ENCODE measurements around the gene PAPOLB.
"Not testable (repeated sequence)": the region's sequence is repeated elsewhere in the genome, so short reads cannot be mapped to it uniquely, and the experiment has no call there.

PAPOLB gene

DNA sequence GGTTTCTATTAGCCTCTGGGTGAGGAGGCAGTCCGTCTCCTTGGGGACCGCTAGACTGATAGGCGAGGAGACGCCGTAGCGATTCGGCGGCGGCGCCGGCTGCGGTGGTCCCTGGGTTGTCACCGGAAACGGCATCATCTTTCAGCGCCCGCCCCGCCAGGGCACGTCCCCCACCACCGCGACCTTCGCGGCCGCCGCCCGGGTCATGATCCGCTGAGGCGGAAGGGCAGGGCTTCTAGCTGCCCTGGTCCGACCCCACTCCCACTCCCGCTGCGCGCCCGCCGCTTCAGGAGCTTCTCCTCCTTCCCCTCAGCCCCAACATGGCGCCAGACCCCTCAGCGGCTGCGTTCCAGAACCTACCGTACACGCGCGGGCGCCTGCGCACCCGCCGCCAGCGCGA, at the start of gene PAPOLB:
PAPOLB (minus strand) TSS at position 358 of the 400 bp plus-strand sequence; CDS start at position 138, 220 bp downstream.
- peak within 1 kb of the TSS; percentile 78 for H3K9ac ChIP-seq (ENCODE audit: low read length)
- H3K9me3 ChIP-seq (ENCODE audit: control insufficient read depth, insufficient read depth, low read depth, low read length), result peaks cover 20% of the 10 kb centered on the region
- no peaks in the 10 kb centered on the region for H3K36me3 ChIP-seq (ENCODE audit: control insufficient read depth, insufficient read depth, low read length)
- H3K4me3 ChIP-seq (ENCODE audit: low read depth, low read length), result peak within 1 kb of the TSS; percentile 68
- 0 out of 2 replicates have a peak, but pooled peaks cover 2% of the 10 kb centered on the region for H3K4me1 ChIP-seq (ENCODE audit: control insufficient read depth, insufficient read depth, low read length)
- peaks cover 29% of the 10 kb centered on the region for H3K27me3 ChIP-seq (ENCODE audit: control insufficient read depth, insufficient read depth, low read length)
- H3K27ac ChIP-seq (ENCODE audit: low read depth, low read length), result peak within 1 kb of the TSS; percentile 76; the same call in 1 of the 2 replicates

DNA sequence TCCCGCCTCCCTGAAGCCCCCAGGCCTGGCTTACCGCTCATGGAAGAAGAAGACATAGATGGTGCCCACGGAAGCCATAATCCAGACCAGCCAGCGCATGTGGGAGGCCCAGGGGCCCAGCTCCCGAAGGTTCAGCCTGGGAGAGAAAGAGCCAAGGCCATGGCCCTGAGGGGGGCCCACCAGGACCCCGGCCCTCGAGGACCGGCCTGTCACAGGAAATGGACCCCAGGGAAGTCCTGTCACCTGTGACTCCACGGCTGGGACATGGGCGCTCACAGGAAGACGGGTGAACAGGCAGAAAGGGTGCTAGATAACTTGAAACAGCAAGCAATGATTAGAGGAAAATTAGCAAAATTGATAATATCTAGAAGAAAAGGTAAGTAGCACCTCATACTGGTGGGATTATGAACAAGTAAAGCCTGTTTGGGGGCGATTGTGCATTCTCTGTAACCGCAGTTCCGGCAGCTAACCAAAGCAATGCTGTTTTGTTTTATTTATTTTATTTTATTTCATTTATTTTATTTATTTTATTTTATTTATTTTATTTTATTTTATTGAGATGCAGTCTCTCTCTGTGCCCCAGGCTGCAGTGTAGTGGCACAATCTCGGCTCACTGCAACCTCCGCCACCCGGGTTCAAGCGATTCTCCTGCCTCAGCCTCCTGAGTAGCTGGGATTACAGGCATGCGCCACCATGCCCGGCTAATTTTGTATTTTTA, 49.4 kb upstream of the PAPOLB start:
- peaks cover under 1% of the 10 kb centered on the region; the same call in 1 of the 2 replicates for H3K27me3 ChIP-seq (ENCODE audit: control insufficient read depth, insufficient read depth, low read length)
- no peaks in the 10 kb centered on the region for H3K4me1 ChIP-seq (ENCODE audit: control insufficient read depth, insufficient read depth, low read length)
- no peaks in the 10 kb centered on the region for H3K36me3 ChIP-seq (ENCODE audit: control insufficient read depth, insufficient read depth, low read length)
- H3K4me3 ChIP-seq (ENCODE audit: low read depth, low read length), result no peak overlapping the region
- no peak overlapping the region for H3K9ac ChIP-seq (ENCODE audit: low read length)
- peaks cover 6% of the 10 kb centered on the region for H3K9me3 ChIP-seq (ENCODE audit: control insufficient read depth, insufficient read depth, low read depth, low read length)
- no peak overlapping the region for H3K27ac ChIP-seq (ENCODE audit: low read depth, low read length)

DNA sequence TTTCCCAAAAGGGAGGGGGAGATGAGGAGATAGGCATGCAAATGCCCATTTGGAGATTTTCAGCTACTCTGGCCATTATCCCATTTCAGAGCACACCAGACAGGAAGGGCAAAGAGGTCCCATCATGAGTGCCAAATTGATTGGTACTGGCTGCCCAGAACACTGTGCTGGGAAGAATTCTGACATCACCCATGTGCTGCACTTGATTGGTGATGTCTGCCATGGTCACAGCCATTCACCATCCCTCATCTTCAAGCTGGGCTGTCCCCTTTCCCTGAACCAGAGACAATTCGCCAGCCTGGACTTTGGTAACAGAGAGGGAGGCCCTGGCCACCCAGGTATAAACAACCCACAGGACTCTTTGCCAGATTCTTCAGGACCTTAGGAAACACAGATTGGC, 44.9 kb upstream of the PAPOLB start:
- no peaks in the 10 kb centered on the region for H3K4me1 ChIP-seq (ENCODE audit: control insufficient read depth, insufficient read depth, low read length)
- H3K9me3 ChIP-seq (ENCODE audit: control insufficient read depth, insufficient read depth, low read depth, low read length), result peaks cover 6% of the 10 kb centered on the region
- no peak overlapping the region for H3K4me3 ChIP-seq (ENCODE audit: low read depth, low read length)
- no peaks in the 10 kb centered on the region for H3K36me3 ChIP-seq (ENCODE audit: control insufficient read depth, insufficient read depth, low read length)
- no peak overlapping the region for H3K9ac ChIP-seq (ENCODE audit: low read length)
- no peak overlapping the region for H3K27ac ChIP-seq (ENCODE audit: low read depth, low read length)
- peaks cover 18% of the 10 kb centered on the region; the same call in 1 of the 2 replicates for H3K27me3 ChIP-seq (ENCODE audit: control insufficient read depth, insufficient read depth, low read length)

DNA sequence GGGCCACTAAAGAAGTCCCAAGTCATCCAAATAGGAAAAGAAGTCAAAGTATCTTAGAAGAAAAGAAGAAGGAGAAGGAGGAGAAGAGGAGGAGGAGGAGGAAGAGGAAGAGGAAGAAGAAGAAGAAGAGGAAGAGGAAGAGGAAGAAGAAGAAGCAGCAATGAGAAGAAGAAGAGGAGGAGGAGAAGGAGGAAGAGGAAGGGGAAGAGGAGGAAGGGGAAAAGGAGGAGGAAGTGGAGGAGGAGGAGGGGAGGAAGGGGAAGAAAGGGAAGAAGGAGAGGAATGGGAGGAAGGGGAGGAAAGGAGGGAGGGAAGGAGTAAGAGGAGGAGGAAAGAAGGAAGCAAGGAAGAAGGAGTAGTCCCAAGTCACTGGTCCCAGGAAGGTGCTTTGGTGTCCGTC, 43.3 kb upstream of the PAPOLB start:
- Histone ChIP-seq H3K9ac (ENCODE audit: low read length) (no peak overlapping the region), H3K4me1 (ENCODE audit: control insufficient read depth, insufficient read depth, low read length) (no peaks in the 10 kb centered on the region), H3K27ac (ENCODE audit: low read depth, low read length) (no peak overlapping the region), H3K36me3 (ENCODE audit: control insufficient read depth, insufficient read depth, low read length) (no peaks in the 10 kb centered on the region), H3K4me3 (ENCODE audit: low read depth, low read length) (no peak overlapping the region), H3K9me3 (ENCODE audit: control insufficient read depth, insufficient read depth, low read depth, low read length) (peaks cover 6% of the 10 kb centered on the region), H3K27me3 (ENCODE audit: control insufficient read depth, insufficient read depth, low read length) (peaks cover 18% of the 10 kb centered on the region; the same call in 1 of the 2 replicates)

DNA sequence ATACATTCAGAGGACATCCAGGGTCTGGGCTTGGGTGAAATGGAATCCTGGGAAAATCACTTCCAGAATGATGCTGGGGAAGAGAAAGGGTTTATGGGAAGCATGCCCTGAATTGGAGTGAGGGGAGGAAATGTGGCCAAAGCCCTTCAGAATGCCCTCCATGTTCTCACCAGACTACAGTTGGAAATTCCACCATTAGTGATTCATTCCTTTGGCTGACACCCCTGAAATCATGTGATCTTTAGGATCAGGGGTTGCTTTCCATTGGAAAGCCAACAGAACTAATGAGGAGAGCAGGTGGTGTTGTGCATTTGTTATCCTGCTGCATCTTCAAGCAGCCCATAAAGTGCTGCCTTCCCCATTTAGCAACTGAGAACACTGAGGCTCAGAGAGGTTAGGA, 42.5 kb upstream of the PAPOLB start:
- peaks cover 6% of the 10 kb centered on the region for H3K9me3 ChIP-seq (ENCODE audit: control insufficient read depth, insufficient read depth, low read depth, low read length)
- H3K36me3 ChIP-seq (ENCODE audit: control insufficient read depth, insufficient read depth, low read length), result no peaks in the 10 kb centered on the region
- H3K4me3 ChIP-seq (ENCODE audit: low read depth, low read length), result no peak overlapping the region
- H3K27ac ChIP-seq (ENCODE audit: low read depth, low read length), result no peak overlapping the region
- no peak overlapping the region for H3K9ac ChIP-seq (ENCODE audit: low read length)
- peaks cover 18% of the 10 kb centered on the region; the same call in 1 of the 2 replicates for H3K27me3 ChIP-seq (ENCODE audit: control insufficient read depth, insufficient read depth, low read length)
- no peaks in the 10 kb centered on the region for H3K4me1 ChIP-seq (ENCODE audit: control insufficient read depth, insufficient read depth, low read length)

GRCh38 chr7:4895766-4896165, 33.9 kb upstream of the PAPOLB start:
- Histone ChIP-seq H3K4me1 (ENCODE audit: control insufficient read depth, insufficient read depth, low read length) (0 out of 2 replicates have a peak, but pooled peaks cover 4% of the 10 kb centered on the region), H3K27ac (ENCODE audit: low read depth, low read length) (no peak overlapping the region), H3K9ac (ENCODE audit: low read length) (no peak overlapping the region), H3K4me3 (ENCODE audit: low read depth, low read length) (no peak overlapping the region), H3K27me3 (ENCODE audit: control insufficient read depth, insufficient read depth, low read length) (no peaks in the 10 kb centered on the region), H3K36me3 (ENCODE audit: control insufficient read depth, insufficient read depth, low read length) (no peaks in the 10 kb centered on the region), H3K9me3 (ENCODE audit: control insufficient read depth, insufficient read depth, low read depth, low read length) (peaks cover 2% of the 10 kb centered on the region)

- no peaks in the 10 kb centered on the region for H3K36me3 ChIP-seq (ENCODE audit: control insufficient read depth, insufficient read depth, low read length)
- H3K4me1 ChIP-seq (ENCODE audit: control insufficient read depth, insufficient read depth, low read length), result 0 out of 2 replicates have a peak, but pooled peaks cover 4% of the 10 kb centered on the region
- H3K27ac ChIP-seq (ENCODE audit: low read depth, low read length), result no peak overlapping the region
- no peak overlapping the region for H3K9ac ChIP-seq (ENCODE audit: low read length)
- no peak overlapping the region for H3K4me3 ChIP-seq (ENCODE audit: low read depth, low read length)
- no peaks in the 10 kb centered on the region for H3K27me3 ChIP-seq (ENCODE audit: control insufficient read depth, insufficient read depth, low read length)
- peaks cover 2% of the 10 kb centered on the region for H3K9me3 ChIP-seq (ENCODE audit: control insufficient read depth, insufficient read depth, low read depth, low read length)
Observed at GRCh38 chr7:4894482-4894881, 32.7 kb upstream of the PAPOLB start.

- Histone ChIP-seq H3K27me3 (ENCODE audit: control insufficient read depth, insufficient read depth, low read length) (no peaks in the 10 kb centered on the region), H3K4me3 (ENCODE audit: low read depth, low read length) (no peak overlapping the region), H3K4me1 (ENCODE audit: control insufficient read depth, insufficient read depth, low read length) (0 out of 2 replicates have a peak, but pooled peaks cover 4% of the 10 kb centered on the region), H3K36me3 (ENCODE audit: control insufficient read depth, insufficient read depth, low read length) (no peaks in the 10 kb centered on the region), H3K9ac (ENCODE audit: low read length) (no peak overlapping the region), H3K9me3 (ENCODE audit: control insufficient read depth, insufficient read depth, low read depth, low read length) (peaks cover 2% of the 10 kb centered on the region), H3K27ac (ENCODE audit: low read depth, low read length) (no peak overlapping the region)
Observed at GRCh38 chr7:4893929-4894475, 32.2 kb upstream of the PAPOLB start.

- H3K27me3 ChIP-seq (ENCODE audit: control insufficient read depth, insufficient read depth, low read length); H3K36me3 ChIP-seq (ENCODE audit: control insufficient read depth, insufficient read depth, low read length); H3K4me3 ChIP-seq (ENCODE audit: low read depth, low read length); H3K9me3 ChIP-seq (ENCODE audit: control insufficient read depth, insufficient read depth, low read depth, low read length); H3K27ac ChIP-seq (ENCODE audit: low read depth, low read length); H3K9ac ChIP-seq (ENCODE audit: low read length); H3K4me1 ChIP-seq (ENCODE audit: control insufficient read depth, insufficient read depth, low read length): not testable (repeated sequence)
Observed at GRCh38 chr7:4893188-4893587, 31.4 kb upstream of the PAPOLB start.

DNA sequence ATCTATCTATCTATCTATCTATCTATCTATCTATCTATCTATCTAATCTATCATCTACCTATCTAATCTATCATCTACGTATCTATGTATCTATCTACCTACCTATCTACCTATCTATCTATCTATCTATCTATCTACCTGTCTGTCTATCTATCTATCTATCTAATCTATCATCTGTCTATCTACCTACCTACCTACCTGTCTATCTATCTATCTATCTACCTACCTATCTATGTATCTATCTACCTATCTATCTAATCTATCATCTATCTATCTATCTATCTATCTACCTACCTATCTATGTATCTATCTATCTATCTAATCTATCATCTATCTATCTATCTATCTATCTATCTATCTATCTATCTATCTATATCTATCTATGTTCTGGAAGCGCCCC, 29.7 kb upstream of the PAPOLB start:
- H3K9me3 ChIP-seq (ENCODE audit: control insufficient read depth, insufficient read depth, low read depth, low read length); H3K36me3 ChIP-seq (ENCODE audit: control insufficient read depth, insufficient read depth, low read length); H3K4me1 ChIP-seq (ENCODE audit: control insufficient read depth, insufficient read depth, low read length); H3K27ac ChIP-seq (ENCODE audit: low read depth, low read length); H3K9ac ChIP-seq (ENCODE audit: low read length); H3K4me3 ChIP-seq (ENCODE audit: low read depth, low read length); H3K27me3 ChIP-seq (ENCODE audit: control insufficient read depth, insufficient read depth, low read length): not testable (repeated sequence)

- 0 out of 2 replicates have a peak, but pooled peaks cover 4% of the 10 kb centered on the region for H3K4me1 ChIP-seq (ENCODE audit: control insufficient read depth, insufficient read depth, low read length)
- H3K27me3 ChIP-seq (ENCODE audit: control insufficient read depth, insufficient read depth, low read length), result no peaks in the 10 kb centered on the region
- no peak overlapping the region for H3K27ac ChIP-seq (ENCODE audit: low read depth, low read length)
- no peak overlapping the region for H3K4me3 ChIP-seq (ENCODE audit: low read depth, low read length)
- H3K36me3 ChIP-seq (ENCODE audit: control insufficient read depth, insufficient read depth, low read length), result no peaks in the 10 kb centered on the region
- H3K9ac ChIP-seq (ENCODE audit: low read length), result no peak overlapping the region
- peaks cover 2% of the 10 kb centered on the region; the same call in 1 of the 2 replicates for H3K9me3 ChIP-seq (ENCODE audit: control insufficient read depth, insufficient read depth, low read depth, low read length)
Observed at GRCh38 chr7:4889682-4890081, 27.9 kb upstream of the PAPOLB start.
